GM18858 (cell line): Measurements from ENCODE around the gene CHD9.
"Not testable (repeated sequence)": the region's sequence is repeated elsewhere in the genome, so short reads cannot be mapped to it uniquely, and the experiment has no call there.

ENCODE experiments used
- ATAC-seq: cut with Tn5 transposase; IDR thresholded peaks from one replicate; pipeline ENCODE4 v1.9.1; 2021; ENCODE audit not compliant: unreplicated experiment

The CHD9 gene

GRCh38 chr16:53176434-53176833, 121.6 kb downstream of the CHD9 start:
- no peak for ATAC-seq

GRCh38 chr16:53183442-53183841, 128.7 kb downstream of the CHD9 start:
- ATAC-seq = no peak

DNA sequence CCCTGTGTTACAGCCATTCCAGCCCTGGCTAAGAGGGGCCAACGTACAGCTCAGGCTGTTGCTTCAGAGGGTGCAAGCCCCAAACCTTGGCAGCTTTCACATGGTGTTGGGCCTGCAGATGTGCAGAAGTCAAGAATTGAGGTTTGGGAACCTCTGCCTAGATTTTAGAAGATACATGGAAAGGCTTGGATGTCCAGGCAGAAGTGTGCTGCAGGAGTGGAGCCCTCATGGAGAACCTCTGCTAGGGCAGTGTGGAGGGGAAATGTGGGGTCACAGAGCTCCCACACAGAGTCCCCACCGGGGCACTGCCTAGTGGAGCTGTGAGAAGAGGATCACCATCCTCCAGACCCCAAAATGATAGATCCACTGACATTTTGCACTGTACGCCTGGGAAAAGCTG, 130.9 kb downstream of the CHD9 start:
- ATAC-seq = not testable (repeated sequence)

DNA sequence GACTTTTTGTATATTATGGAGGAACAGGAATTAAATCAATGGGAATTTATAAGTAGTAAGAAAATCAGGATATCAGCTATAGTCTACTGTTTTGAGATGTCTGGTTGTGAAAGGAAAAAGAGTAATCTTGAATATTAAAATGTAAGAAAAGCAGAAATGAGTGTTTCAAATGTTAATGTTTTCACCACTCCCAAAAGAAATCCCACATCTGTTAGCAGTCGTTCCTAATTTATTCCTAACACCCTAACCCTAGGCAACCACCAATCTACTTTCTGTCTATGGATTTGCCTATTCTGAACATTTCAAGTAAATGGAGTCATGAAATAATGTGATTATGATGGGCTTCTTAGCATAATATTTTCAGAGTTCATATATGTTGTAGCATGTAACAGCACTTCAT, 133.0 kb downstream of the CHD9 start:
- no peak for ATAC-seq

GRCh38 chr16:53191413-53191812, 136.6 kb downstream of the CHD9 start:
- no peak for ATAC-seq

- ATAC-seq = no peak
Observed at GRCh38 chr16:53198933-53199332, 144.1 kb downstream of the CHD9 start.

DNA sequence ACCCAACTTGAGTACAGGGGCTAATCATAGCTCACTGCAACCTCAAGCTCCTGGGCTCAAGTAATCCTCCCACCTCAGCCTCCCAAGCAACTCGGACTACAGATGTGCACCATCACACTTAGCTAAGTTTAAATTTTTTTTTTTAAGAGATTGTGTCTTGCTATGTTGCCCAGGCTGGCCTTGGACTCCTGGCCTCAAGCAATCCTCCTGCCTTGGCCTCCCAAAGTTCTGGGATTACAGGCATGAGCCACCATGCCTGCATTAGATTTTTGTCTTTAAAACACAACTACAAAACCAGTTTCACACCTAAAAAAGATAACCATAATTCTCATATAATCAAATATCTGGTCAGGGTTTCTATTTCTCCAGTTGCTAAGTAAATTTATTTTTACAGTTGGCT, 147.1 kb downstream of the CHD9 start:
- no peak for ATAC-seq

GRCh38 chr16:53202398-53202797, 147.6 kb downstream of the CHD9 start:
- no peak for ATAC-seq

GRCh38 chr16:53207810-53208752, 153.3 kb downstream of the CHD9 start:
- ATAC-seq = peak; percentile 63

DNA sequence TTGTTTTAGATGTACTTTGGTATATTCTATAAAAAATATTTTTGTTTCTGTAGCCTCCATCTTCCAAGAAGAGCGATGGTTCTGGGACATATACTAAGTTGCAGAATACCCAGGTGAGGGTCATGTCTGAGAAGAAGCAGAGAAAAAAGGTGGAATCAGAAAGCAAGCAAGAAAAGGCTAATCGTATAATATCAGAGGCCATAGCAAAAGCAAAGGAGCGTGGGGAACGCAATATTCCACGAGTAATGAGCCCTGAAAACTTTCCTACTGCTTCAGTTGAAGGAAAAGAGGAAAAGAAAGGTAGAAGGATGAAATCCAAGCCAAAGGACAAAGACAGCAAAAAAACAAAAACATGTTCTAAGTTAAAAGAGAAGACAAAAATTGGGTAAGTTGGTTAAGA, 154.6 kb downstream of the CHD9 start:
- no peak for ATAC-seq

DNA sequence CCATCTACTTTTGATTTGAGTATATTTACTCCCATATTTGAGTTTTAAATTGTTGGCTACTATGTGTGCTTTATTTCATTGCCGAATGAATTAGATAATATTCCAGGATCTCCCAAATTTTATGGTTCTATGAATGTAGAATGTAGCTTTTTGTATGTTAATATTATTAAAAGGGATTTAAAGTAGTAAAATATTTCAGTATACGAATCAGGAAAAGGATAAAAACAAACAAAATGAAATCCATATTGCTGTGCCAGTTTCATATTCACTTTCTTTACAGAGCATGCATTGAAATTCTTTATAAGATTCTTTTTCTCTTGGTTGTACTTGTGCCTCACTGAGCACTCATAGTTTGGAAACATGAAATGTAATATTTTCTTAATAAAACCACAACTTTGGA, 155.1 kb downstream of the CHD9 start:
- ATAC-seq = no peak

DNA sequence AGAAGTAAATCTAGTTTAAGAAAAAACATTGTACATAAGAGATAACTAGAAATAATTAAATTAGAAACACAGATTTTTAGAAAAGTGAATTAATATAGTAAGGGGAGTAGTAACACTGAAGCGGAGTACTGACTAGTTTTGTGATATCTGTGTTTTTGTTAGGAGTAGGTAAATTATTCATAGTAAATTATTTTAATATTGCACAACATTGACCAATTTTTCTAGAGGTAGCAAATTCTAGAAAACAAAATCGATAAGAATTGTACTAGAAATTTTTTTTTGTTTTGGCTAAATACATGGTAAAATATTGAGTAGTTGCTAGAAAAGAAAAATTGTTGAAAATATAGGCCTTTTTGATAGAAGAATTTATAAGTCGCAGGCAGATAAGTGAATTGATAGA, 156.5 kb downstream of the CHD9 start:
- no peak for ATAC-seq

DNA sequence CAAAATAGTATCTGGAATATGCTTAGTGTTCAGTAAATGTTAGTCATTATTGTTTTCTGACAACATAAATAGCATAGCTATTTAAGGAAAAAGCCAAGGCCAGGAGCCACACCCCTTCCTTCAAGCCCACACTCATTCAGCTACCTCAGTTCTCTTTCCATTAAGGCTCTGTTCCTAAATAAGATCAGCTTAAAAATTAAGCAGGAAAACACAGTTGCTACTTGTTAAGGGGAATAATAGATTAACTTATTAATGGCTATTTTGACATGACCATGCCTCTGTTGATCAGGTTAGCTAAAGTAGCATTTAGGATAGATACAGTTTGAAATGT, 158.1 kb downstream of the CHD9 start:
- no peak for ATAC-seq

- no peak for ATAC-seq
Observed at GRCh38 chr16:53213542-53213941, 158.8 kb downstream of the CHD9 start.

DNA sequence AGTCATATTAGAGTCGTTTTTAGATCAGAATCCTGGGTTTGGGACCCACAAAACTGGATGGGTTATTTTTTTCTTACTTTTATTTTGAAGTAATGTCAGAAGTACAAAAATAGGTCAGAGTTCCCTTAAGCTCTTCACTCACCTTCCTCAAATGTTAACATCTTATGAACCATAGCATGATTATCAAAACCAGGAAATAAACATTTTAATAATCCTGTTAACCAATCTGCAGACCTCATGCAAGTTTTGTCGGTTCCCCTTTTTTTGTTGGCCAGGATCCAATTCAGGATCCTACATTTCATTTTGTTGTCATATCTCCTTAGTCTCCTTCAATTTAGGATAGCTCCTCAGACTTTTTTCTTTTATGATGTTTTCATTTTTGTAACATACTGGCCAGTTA, 162.0 kb downstream of the CHD9 start:
- no peak for ATAC-seq

DNA sequence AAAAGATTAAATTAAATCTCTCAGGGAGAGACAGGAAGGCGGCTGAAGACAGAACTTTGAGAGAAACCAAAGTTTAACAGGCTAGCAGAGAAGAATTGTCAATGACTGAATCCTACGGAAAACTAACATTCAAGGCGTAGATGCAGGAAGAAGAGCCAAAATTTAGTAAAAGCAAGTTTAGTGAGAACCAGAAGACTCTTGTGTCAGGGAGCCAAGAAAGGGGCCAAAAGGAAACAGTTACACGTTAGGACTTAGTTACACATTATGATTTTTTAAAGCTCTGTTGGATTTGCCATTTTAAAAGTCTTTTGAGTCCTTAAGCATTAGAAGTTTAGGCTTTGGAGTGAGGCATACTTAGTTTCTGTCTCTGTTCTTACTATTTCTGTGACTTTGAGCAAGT, 164.6 kb downstream of the CHD9 start:
- ATAC-seq = no peak

DNA sequence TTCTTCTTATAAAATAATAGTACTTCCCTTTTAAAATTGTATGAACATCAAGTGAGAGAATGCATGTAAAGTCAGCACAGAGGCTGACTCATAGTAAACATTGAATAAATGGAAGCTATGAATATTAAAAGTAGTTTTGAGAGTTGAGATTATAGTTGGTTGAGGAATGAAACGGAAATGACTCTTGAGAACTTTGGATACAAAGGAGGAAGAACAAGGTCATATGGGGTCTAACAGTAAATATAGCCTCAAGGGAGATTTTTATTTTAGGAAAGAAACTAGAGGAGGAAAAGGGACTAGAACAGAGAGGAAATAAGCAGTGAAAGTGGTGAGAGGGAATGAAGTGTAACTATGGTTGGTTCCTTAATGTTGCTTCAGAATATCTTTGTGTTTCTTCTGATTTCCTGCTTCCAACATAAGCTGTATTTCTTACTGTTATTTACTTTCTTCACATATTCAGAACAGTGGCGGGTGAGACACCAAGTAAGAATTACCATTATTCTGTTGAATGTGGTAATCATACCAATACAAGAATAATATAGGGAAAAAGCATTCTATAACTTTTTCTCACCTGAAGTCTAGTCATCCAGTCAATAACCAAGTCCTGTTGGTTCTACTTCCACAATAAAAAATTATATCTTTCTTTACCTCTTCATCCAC, 165.1 kb downstream of the CHD9 start:
- peak; percentile 49 for ATAC-seq

DNA sequence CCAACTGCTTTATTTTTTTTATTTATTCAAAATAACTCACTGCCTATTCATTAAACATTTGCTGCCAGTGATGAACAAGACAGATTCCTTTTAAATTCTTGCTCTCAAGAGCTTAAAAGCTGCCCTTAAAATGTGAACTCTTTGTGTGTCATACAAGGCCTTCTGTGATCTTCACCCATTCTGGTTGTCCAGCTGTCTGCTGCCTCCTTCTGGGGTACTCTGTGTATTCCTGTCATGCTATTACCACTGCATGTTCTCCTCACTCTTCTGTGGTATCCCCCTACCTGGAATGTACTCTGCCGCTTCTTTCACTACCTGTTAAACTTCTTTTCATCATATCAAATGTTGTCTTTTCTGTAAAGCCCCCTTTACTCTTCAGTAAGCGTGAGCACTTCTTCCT, 165.8 kb downstream of the CHD9 start:
- ATAC-seq = no peak

DNA sequence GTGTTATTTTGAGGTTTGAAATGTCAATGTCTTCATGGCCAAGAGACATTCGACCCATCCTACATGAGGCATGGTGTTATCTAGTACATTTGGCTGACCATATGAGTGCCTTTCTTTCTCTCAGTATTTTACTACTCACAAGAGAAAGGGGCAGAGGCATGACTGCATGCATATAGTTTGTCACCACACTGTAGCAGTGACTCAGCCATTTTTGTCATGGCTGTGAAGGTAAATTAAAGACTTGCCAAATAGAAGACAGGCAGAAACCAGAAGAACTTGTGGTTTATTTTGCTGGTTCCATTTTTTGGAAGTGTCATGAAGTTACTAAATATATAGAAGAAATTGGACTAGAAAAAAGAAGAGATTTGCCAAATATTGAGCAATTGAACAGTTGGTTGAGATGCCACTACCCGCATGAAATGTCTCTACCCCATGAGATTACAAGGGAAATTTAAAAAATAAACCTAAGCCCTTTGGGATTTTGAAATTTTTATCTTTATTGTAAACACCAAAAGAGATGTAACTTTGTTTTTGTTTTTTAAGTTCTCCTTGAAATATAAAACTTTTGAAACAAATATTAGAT, 170.3 kb downstream of the CHD9 start:
- ATAC-seq = no peak

DNA sequence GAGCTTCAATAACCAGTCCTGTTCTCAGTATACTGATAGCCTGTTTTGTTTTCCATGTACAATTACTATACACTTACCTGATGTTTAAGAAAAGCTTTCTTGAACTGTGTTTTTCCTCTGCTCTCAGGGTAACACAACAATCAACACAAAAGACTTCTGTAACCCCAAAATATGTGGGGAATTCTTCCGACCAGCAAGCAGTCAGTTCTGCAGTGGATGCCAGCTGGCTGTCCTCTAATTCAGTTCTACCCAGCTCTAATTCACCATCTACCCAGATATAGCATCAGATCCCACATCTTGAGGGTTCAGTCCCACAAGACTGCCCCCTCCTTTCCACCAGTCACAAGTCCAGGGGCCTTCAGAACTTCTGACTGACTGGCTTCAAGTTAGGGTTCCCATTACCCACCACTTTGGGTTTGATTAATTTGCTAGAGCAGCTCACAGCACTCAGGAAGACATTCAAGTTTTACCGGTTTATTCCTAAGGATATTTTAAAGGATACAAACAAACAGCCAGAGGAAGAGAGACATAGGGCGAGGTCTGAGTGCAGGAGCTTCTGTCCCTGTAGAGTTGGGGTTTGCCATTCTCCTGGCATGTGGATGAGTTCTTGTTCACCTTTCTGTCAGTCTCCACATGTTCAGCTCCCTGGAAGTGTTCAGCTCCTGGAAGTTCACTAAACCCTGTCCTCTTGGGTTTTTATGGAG, 178.2 kb downstream of the CHD9 start:
- ATAC-seq = no peak

GRCh38 chr16:53234836-53235235, 180.0 kb downstream of the CHD9 start:
- no peak for ATAC-seq

GRCh38 chr16:53235851-53236250, 181.1 kb downstream of the CHD9 start:
- no peak for ATAC-seq
